ENCODE data around the gene TRIP12.

GRCh38 chr2:229937537-229937936 is 15.7 kb upstream of the TRIP12 start:
- no peak for TF ChIP-seq CTCF (IDR thresholded peaks at IDR 0.05)
- no peak for TF ChIP-seq CHD2 (IDR thresholded peaks at IDR 0.05; ENCODE audit: low read length, partially characterized antibody)
- no peak for TF ChIP-seq MAX (IDR thresholded peaks at IDR 0.05)
- TF ChIP-seq TP53 (CRISPR knock-in tag; IDR thresholded peaks at IDR 0.05) = no peak
- TF ChIP-seq POLR2A (IDR thresholded peaks at IDR 0.05; ENCODE audit: low read length) = no peak
- no peak for TF ChIP-seq PBX3 (IDR thresholded peaks at IDR 0.05)
- no peak for TF ChIP-seq CBX2 (IDR thresholded peaks at IDR 0.05; ENCODE audit: borderline replicate concordance, low read depth)
- no peak for TF ChIP-seq SREBF2 (IDR thresholded peaks at IDR 0.05)
